HUDEP-2 (cell line): ENCODE measurements around the gene RCBTB2.

Experiments used
- DNase-seq, 76 experiments: peaks; one replicate each; lab custom pipeline; 2025; ENCODE audit not compliant: unreplicated experiment in 76 of 76; lab: John Stamatoyannopoulos, UW

RCBTB2 gene

GRCh38 chr13:48457578-48458242 is 75.2 kb downstream of the RCBTB2 start:
- no peak for DNase-seq

GRCh38 chr13:48456546-48456945 is 76.3 kb downstream of the RCBTB2 start:
- DNase-seq: no peak

GRCh38 chr13:48451196-48451595 is 81.7 kb downstream of the RCBTB2 start:
- peak in 1 of 76 experiments; percentile 12 for DNase-seq

GRCh38 chr13:48449656-48450055 is 83.2 kb downstream of the RCBTB2 start:
- no peak for DNase-seq

GRCh38 chr13:48448959-48449614 is 83.8 kb downstream of the RCBTB2 start:
- no peak for DNase-seq

- no peak for DNase-seq
These were observed 84.5 kb downstream of the RCBTB2 start for GRCh38 chr13:48448285-48448958.

GRCh38 chr13:48446464-48446863 is 86.4 kb downstream of the RCBTB2 start:
- no peak for DNase-seq

- DNase-seq: no peak
These were observed 89.3 kb downstream of the RCBTB2 start for GRCh38 chr13:48443442-48444208.
